GM12873 (cell line): Measurements from ENCODE around the gene CHRM1.

ENCODE experiments used
- CTCF ChIP-seq: IDR thresholded peaks from 2 replicates; pipeline ENCODE4 v1.5.1; 2012; ENCODE audit warnings: low read depth, mild to moderate bottlenecking, moderate library complexity, low read length, control low read depth; ENCODE audit not compliant: insufficient read depth; ENCODE audit errors: missing control alignments

Gene CHRM1

GRCh38 chr11:62954478-62954877, 33.3 kb upstream of the CHRM1 start:
- TF ChIP-seq CTCF, result no peak

GRCh38 chr11:62953811-62954210, 32.6 kb upstream of the CHRM1 start:
- no peak for TF ChIP-seq CTCF

- TF ChIP-seq CTCF, result no peak
These were observed 27.7 kb upstream of the CHRM1 start for GRCh38 chr11:62948765-62949320.

GRCh38 chr11:62934496-62934785, 13.3 kb upstream of the CHRM1 start:
- TF ChIP-seq CTCF, result no peak

- TF ChIP-seq CTCF, result no peak
These were observed 12.8 kb upstream of the CHRM1 start for GRCh38 chr11:62933750-62934495.

- TF ChIP-seq CTCF, result no peak
These were observed 12.1 kb upstream of the CHRM1 start for GRCh38 chr11:62933285-62933684.

GRCh38 chr11:62931499-62932278, 10.5 kb upstream of the CHRM1 start:
- TF ChIP-seq CTCF, result no peak
